A673 (cell line): ENCODE data around the gene ACKR3.

ENCODE experiments used
- EZH2 ChIP-seq: fragments of 200-600 bp; sonication (generic); IDR thresholded peaks from 2 replicates; pipeline ENCODE4 v1.6.1; 2017; ENCODE audit warnings: borderline replicate concordance, low read depth, mild to moderate bottlenecking, mixed read lengths, antibody characterized with exemption, low read length; ENCODE audit not compliant: poor library complexity, severe bottlenecking
- TF ChIP-seq, protein P1 (sequence below): fragments of 300-800, 200-600 bp; sonication (generic); conservative IDR thresholded peaks from 2 replicates; pipeline ENCODE4 v1.5.1; 2017; ENCODE audit warnings: low read depth, mild to moderate bottlenecking, antibody characterized with exemption, low read length, moderate library complexity, mixed read lengths

DNA sequence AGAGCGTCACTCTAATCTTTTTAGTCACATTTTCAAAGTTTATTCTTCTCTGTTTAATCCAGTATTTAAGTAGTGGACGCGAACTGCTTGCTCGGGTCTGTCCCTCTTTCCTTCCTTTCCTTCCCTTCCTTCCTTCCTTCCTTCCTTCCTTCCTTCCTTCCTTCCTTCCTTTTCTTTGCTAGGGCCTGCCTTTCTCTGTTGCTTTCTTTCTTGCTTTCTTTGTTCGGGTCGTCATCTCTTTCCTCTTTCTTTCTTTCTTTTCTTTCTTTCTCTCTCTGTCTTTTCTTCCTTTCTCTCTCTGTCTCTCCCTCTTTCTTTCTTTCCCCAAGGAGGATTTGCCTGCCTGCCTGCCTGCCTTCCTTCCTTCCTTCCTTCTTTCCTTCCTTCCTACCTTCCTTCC is 3.0 kb upstream of the ACKR3 start:
- TF ChIP-seq, protein P1, sequence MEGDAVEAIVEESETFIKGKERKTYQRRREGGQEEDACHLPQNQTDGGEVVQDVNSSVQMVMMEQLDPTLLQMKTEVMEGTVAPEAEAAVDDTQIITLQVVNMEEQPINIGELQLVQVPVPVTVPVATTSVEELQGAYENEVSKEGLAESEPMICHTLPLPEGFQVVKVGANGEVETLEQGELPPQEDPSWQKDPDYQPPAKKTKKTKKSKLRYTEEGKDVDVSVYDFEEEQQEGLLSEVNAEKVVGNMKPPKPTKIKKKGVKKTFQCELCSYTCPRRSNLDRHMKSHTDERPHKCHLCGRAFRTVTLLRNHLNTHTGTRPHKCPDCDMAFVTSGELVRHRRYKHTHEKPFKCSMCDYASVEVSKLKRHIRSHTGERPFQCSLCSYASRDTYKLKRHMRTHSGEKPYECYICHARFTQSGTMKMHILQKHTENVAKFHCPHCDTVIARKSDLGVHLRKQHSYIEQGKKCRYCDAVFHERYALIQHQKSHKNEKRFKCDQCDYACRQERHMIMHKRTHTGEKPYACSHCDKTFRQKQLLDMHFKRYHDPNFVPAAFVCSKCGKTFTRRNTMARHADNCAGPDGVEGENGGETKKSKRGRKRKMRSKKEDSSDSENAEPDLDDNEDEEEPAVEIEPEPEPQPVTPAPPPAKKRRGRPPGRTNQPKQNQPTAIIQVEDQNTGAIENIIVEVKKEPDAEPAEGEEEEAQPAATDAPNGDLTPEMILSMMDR: no peak
- no peak for TF ChIP-seq EZH2
